Activated naive CD8-positive, alpha-beta T cell (primary cell): ENCODE results near the gene RXRB.

ENCODE experiments used
- H3K27ac Mint-ChIP-seq: one replicate; pipeline ENCODE4 v1.8.0; 2021; ENCODE audit warnings: mixed read lengths
- H3K27me3 Mint-ChIP-seq: one replicate; pipeline ENCODE4 v1.8.0; 2021; ENCODE audit warnings: mixed read lengths
- H3K36me3 Mint-ChIP-seq: one replicate; pipeline ENCODE4 v1.8.0; 2021; ENCODE audit warnings: mixed read lengths
- H3K4me1 Mint-ChIP-seq: one replicate; pipeline ENCODE4 v1.8.0; 2021; ENCODE audit warnings: low read depth, mixed read lengths
- H3K4me3 Mint-ChIP-seq: one replicate; pipeline ENCODE4 v1.8.0; 2021; ENCODE audit warnings: mild to moderate bottlenecking, mixed read lengths
- H3K9me3 Mint-ChIP-seq: one replicate; pipeline ENCODE4 v1.8.0; 2021; ENCODE audit warnings: low read depth, mixed read lengths

The RXRB gene

DNA sequence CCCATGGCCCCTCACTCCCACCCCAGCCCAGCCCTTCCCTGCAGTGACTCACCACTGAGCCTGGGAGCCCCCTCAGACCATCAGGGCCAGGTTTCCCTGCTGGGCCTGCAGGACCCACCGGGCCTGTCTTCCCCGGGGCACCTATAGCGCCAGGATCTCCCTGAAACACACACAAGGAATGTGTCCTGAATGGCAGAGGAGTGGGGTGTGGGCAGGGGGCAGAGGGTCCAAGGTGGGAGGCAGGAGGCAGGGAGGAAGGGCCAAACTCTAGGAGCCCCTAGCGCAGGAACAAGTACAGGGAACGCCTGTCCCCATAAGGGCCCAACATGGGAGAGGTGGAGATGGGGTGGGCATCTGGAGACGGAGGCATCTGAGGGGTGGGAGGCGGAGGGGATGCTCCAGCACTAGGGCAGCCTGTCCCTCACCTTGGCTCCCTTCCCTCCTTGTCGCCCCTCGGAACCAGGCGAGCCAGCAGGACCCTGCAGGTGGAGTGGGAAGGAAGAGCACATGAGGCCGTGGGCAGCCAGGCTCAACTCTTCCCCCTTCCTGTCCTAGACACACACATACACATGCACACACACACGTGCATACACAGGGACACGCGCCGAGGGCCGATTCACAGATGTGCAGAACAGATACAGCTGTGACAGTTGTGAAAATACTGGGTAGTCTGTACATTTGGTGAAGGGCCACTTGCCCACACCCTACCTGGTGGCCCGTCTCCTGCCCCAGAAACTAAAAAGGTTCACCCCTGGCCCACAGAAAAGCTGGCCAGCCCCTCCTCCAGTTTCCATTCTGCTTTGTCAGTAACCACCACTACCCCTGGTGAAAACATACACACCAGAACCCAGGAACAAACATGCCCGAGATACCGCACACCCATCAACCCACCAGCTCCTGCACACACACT lies 32.8 kb downstream of the RXRB start:
- Mint-ChIP-seq H3K4me3 (no peak overlapping the region), H3K4me1 (no peaks in the 10 kb centered on the region), H3K27ac (no peak overlapping the region), H3K9me3 (no peaks in the 10 kb centered on the region), H3K36me3 (no peaks in the 10 kb centered on the region), H3K27me3 (no peaks in the 10 kb centered on the region)

DNA sequence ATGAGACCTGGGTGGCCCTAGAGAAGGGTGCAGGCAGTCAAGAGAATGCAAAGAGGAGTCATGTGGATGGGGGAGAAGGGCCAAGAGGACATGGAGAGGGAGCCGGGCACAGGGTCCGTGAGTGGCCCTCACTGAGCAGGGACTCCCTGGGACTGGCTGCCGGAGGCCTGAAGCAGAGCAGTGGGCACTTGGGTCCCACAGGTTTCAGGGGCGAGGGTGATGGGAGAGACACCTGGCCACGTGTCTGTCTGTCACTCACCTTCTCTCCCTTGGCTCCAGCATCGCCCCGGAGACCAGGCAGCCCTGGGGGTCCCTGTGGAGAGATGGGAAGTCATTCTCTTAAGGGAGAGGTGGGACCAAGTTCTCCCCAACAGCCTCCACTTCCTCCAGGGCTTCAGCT lies 33.7 kb downstream of the RXRB start:
- Mint-ChIP-seq H3K36me3 (no peaks in the 10 kb centered on the region), H3K9me3 (no peaks in the 10 kb centered on the region), H3K27ac (no peak overlapping the region)

DNA sequence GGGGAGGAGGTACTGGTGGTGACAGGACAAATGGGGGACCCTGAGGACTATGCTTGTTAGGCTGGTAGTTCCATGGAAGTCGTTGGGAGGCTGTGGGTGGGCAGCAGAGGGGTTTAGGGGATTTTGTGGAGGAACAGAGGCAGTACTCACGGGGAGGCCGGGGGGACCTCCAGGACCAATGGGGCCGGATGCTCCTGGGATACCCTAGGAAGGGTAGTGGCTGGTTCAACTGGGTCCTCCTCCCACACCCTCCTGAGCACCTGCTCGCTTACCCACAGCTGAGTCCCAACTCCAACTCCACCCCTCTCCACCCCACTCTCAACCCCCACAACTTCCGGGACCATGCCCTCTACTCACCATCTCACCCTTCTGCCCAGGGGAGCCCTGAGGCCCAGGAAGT lies 34.1 kb downstream of the RXRB start:
- H3K36me3 Mint-ChIP-seq, result no peaks in the 10 kb centered on the region
- H3K27ac Mint-ChIP-seq, result no peak overlapping the region
- H3K4me3 Mint-ChIP-seq, result no peak overlapping the region
- H3K27me3 Mint-ChIP-seq, result no peaks in the 10 kb centered on the region
- peaks cover 7% of the 10 kb centered on the region for H3K4me1 Mint-ChIP-seq
- H3K9me3 Mint-ChIP-seq, result no peaks in the 10 kb centered on the region

More for the DNA sequence above, 33.7 kb downstream of the RXRB start:
- Mint-ChIP-seq H3K4me3 (no peak overlapping the region), H3K27me3 (no peaks in the 10 kb centered on the region), H3K4me1 (peaks cover 4% of the 10 kb centered on the region)

DNA sequence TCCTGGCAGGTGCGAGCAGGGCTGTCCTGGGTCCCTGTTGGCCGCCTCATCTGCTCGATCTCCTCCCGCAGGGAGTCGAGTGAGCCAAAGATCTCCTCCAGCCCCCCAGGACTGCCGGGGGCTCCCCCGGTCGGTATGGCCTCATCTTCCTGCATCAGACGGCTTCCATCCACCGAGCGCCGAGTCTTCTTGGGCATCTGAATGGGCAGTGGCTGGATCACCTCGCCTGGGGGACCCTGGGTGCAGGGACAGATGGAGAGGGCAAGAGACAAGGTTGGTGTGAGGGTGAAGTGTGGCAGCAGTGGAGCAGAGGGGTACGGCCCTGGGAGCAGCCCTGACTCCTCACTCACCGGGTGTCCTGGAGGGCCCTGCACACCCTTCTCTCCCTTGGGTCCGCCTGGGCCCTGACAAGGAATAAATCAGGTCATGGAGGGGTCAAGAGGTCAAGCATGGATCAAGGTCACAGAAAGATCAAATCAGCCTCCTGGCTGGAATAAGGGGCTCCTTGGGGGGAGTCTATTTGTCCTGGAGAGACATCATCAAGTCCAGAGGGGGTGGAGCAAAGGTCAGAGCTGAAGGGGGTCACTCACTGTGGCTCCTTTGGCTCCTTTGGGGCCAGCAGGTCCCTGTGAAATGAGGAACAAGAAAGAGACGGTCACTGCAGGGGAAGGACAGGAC lies 34.7 kb downstream of the RXRB start:
- Mint-ChIP-seq H3K4me3 (no peak overlapping the region), H3K9me3 (no peaks in the 10 kb centered on the region), H3K27ac (no peak overlapping the region), H3K4me1 (peaks cover 11% of the 10 kb centered on the region), H3K27me3 (no peaks in the 10 kb centered on the region), H3K36me3 (no peaks in the 10 kb centered on the region)

DNA sequence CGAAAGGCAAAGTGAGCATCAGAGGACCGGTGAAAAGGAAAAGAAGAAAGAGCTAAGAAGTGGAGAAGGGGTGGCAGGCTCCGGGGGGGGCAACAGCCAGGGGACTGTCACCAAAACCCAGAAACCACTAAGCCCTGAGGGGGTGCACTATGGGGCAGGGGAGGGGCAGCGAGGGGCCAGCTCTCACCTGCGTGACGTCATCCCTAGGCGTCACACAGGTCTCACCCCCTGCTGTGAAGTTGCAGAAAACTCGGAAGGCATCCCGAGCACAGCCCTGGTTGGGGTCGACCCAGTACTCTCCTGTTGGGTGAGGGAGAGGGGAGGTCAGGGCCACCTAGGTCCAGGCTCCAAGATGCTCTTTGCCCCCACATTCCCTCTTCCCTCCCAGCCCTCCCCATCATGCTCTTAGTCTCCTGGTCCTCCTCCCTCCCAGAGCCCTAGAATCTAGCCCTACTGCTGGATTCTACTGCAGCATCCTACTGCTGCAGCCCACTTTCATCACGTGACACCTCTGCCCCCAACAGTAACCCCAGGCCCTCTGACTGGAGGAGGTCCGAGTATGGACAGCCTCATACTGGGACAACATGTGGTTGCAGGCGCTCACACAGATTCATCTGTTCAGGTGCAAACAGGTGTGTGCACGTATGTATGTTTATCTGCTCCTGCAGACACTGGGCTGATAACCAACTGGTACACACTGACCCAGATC lies 35.6 kb downstream of the RXRB start:
- H3K4me3 Mint-ChIP-seq, result no peak overlapping the region

DNA sequence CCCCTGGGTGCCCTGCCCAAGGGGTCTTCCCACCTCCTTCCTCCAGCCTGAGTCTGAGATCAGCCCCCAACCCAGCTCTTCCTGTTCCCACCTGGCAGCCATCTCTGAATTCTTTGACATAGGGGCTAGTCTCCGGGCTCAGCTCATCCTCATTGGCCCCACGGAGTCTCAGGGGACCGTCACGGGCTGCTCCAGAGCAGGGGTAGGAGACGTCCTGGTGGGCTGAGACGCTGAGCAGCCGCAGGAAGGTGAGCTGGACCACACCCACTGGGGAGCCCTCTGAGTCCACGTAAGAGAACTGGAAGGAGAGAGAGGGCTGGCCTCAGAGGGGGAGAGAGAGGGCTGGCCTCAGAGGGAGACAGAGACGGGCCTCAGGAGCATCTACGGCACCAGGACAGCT lies 36.3 kb downstream of the RXRB start:
- no peak overlapping the region for H3K4me3 Mint-ChIP-seq
- H3K27ac Mint-ChIP-seq, result no peak overlapping the region
- no peaks in the 10 kb centered on the region for H3K36me3 Mint-ChIP-seq
- H3K9me3 Mint-ChIP-seq, result no peaks in the 10 kb centered on the region
- H3K27me3 Mint-ChIP-seq, result no peaks in the 10 kb centered on the region
- H3K4me1 Mint-ChIP-seq, result peaks cover 11% of the 10 kb centered on the region

More for the DNA sequence above, 35.6 kb downstream of the RXRB start:
- Mint-ChIP-seq H3K27ac (no peak overlapping the region), H3K36me3 (no peaks in the 10 kb centered on the region), H3K9me3 (no peaks in the 10 kb centered on the region), H3K4me1 (peaks cover 11% of the 10 kb centered on the region), H3K27me3 (no peaks in the 10 kb centered on the region)

DNA sequence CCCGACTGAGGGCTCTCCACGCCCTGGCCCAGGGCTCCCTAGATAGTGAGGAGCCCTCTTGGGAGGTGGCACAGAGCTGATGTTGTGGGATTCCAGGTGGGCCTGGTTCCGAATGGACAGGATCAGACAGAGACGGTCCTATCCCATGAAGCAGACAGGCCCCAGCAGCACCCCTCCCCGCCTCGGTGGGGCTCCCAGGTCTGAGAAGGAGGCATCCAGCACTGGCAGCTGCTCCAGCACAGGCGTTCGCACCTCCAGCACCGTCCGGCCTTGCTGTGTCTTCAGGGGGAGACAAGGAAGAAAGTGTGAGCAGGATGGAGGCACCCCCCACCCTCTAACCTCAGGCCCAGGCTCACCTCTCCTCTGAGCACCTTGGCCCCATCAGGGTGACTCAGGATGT lies 36.9 kb downstream of the RXRB start:
- Mint-ChIP-seq H3K36me3 (no peaks in the 10 kb centered on the region), H3K4me1 (peaks cover 11% of the 10 kb centered on the region), H3K9me3 (no peaks in the 10 kb centered on the region), H3K27me3 (no peaks in the 10 kb centered on the region), H3K27ac (no peak overlapping the region), H3K4me3 (no peak overlapping the region)

DNA sequence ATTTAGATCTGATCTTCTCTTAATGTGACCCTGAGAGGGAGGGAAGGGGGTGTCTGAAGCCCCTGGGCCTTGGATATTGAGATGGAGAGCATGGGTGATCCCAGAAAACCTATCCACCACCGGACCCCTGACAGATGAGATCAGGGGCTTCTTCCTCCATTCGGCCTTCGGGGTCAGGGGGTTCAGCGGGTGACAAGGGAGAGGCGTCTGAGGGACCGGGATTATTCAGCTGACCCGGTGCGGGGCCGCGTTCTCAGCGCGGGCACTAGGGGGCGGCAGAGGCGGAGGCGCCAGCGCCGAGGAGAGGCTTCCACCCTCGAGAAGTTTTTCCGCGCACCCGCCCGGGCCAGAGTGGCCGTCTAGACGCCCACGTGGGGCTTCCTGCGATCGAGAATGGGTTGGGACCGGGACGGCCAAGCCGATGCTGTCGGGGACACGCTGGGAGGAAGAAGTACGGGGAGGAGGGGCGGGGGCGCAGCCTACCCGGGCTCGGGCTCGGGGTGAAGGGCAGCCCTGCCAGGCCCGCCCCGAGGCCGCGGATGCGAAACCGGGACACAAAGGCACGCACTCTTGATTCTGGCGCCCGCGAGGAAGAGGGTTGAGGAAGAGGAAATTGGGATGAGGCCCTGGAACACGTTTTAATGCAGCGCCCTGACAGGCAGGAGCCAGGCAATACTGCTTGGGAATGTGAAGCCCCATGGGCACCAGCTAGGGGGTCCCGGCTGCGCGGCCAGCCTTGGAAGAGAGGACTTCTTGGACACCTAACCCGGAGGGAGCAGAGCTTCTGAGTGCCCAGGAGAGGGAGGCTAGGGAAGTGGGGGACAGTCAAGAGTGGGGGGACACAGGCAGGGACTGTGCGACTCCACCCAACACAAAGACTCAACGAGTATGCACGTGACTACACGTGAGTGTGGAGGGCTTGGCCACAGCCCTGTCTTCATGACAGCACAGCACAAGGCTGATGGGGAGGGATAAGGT lies 38.8 kb downstream of the RXRB start:
- H3K36me3 Mint-ChIP-seq, result no peaks in the 10 kb centered on the region
- H3K4me3 Mint-ChIP-seq, result peak overlapping the region; percentile 84
- H3K27ac Mint-ChIP-seq, result no peak overlapping the region
- H3K9me3 Mint-ChIP-seq, result no peaks in the 10 kb centered on the region
- no peaks in the 10 kb centered on the region for H3K27me3 Mint-ChIP-seq
- H3K4me1 Mint-ChIP-seq, result peaks cover 11% of the 10 kb centered on the region

DNA sequence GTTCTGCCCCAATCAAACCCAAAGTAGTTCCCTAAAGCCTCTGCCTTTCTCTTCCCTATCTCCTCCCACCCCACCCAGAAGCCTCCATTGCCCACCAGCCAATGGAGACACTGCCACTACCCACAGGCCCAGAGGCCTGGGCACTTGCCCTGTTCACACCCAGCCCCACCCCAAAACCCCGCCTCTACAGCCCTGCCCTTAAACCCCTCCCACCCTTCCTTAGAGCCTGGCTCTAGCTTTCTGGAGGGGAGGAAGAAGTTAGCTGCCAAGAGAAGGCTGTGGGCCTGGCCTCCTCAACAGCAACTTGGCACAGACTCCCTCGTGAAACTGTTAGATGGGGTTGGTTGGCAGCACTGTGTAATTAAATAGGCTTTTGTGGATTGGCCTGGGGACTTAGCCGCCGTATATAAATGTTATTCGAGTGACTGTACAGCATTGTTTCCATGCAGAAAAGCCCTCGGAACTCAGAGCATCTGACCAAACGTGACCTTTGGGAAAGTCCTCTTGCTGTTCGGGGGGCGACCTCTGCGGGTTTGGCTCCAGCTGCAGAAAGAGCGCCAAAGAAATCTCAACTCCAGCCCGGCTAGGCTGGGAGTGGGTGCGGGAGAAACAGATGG lies 39.6 kb downstream of the RXRB start:
- Mint-ChIP-seq H3K9me3 (no peaks in the 10 kb centered on the region), H3K36me3 (no peaks in the 10 kb centered on the region), H3K4me3 (peak overlapping the region; percentile 84), H3K4me1 (peaks cover 11% of the 10 kb centered on the region), H3K27ac (no peak overlapping the region), H3K27me3 (no peaks in the 10 kb centered on the region)

DNA sequence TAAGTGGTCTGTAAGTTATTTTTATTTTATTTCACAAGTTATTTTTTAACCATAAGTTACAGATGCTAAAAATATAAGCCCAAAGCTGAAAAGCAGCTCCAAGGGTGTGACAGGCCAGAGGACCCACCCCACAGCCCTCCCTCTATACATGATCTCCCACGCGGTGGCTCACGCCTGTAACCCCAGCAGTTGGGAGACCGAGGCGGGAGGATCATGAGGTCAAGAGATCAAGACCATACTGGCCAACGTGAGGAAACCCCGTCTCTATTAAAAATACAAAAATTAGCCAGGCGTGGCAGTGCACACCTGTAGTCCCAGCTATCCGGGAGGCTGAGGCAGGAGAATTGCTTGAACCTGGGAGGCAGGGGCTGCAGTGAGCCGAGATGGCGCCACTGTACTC lies 40.4 kb downstream of the RXRB start:
- H3K4me1 Mint-ChIP-seq, result peaks cover 11% of the 10 kb centered on the region
- H3K36me3 Mint-ChIP-seq, result no peaks in the 10 kb centered on the region
- no peak overlapping the region for H3K4me3 Mint-ChIP-seq
- H3K9me3 Mint-ChIP-seq, result no peaks in the 10 kb centered on the region
- H3K27ac Mint-ChIP-seq, result no peak overlapping the region
- no peaks in the 10 kb centered on the region for H3K27me3 Mint-ChIP-seq

DNA sequence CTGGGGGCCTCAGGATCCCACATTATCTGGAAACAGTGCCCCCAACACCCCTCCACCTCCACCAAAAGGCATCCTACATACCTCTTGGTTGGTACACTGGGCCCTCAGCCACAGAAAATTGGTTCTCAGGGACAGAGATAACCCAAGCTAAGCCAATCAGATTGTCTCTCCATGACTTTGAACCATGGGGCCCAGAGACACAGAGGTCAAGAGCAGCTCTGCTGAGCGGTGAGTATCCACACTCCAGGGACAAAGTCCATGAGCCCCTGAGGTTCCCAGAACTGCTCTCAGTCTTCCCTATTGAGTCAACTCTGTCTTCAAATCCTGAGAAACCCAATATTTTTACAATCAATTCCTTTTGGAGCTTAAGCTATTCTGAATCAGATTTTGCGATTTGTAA lies 43.5 kb downstream of the RXRB start:
- Mint-ChIP-seq H3K4me1 (peaks cover 9% of the 10 kb centered on the region), H3K27ac (no peak overlapping the region)

DNA sequence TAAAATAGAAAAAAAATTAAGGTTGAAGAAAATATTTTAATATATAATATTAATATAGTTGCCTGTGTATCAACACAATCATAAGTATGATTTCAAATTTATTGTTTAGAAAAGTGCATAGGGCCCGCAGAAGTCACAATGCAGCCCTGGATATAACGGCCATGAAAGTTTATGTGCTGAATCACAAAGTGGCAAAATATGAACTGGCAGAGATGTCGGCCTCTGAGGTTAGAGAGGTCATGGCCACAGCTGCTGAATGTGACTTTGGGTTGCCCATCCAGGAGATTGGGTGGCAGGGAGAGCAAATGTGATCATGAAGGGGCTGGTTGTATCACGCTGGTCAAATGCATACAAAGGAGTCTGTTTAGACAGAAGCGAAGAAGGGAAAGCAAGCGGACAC lies 43.9 kb downstream of the RXRB start:
- Mint-ChIP-seq H3K4me3 (no peak overlapping the region), H3K27me3 (peaks cover 4% of the 10 kb centered on the region), H3K36me3 (no peaks in the 10 kb centered on the region), H3K9me3 (peaks cover 3% of the 10 kb centered on the region), H3K27ac (no peak overlapping the region), H3K4me1 (peaks cover 5% of the 10 kb centered on the region)

More for the DNA sequence above, 43.5 kb downstream of the RXRB start:
- H3K4me3 Mint-ChIP-seq, result no peak overlapping the region
- peaks cover under 1% of the 10 kb centered on the region for H3K9me3 Mint-ChIP-seq
- no peaks in the 10 kb centered on the region for H3K36me3 Mint-ChIP-seq
- H3K27me3 Mint-ChIP-seq, result peaks cover 4% of the 10 kb centered on the region

DNA sequence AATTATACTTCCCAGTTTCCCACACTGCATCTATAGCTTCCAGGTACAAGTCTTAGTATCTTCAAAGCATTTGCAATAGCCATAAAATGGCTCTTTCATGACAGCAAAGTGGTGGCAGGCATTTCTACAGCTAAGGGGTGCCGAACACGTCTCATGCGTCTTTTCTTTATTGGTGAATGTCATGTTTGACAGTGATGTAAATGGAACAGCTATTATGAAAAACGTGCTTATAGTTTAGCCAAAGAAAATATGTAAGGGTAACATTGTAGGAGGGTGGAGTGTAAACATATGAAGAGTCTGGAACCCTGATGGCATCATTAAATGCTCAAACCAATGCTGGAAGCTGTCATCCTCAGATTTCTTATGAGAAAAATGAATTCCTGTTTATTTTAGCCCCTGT lies 46.1 kb downstream of the RXRB start:
- peaks cover 6% of the 10 kb centered on the region for H3K27me3 Mint-ChIP-seq
- no peak overlapping the region for H3K4me3 Mint-ChIP-seq
- H3K36me3 Mint-ChIP-seq, result no peaks in the 10 kb centered on the region
- no peak overlapping the region for H3K27ac Mint-ChIP-seq
- H3K9me3 Mint-ChIP-seq, result peaks cover 3% of the 10 kb centered on the region
- no peaks in the 10 kb centered on the region for H3K4me1 Mint-ChIP-seq

DNA sequence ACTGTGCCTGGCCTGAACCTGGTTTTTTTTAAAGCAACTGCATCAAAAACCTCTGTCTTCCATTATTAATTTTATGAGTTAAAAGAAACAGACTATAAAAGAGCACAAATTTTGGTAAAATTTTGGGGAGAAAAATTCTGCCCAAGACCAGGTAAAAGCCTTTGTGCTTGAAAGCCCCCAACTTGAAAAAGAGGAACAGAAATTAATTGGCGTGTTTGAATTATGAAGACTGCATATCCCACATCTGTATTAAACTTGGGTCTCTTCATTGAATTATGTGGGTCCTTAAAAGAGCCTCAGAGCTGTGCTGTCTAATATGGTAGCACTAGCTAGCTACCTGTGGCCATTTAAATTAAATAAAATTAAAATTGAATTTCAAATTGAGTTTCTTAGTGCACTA lies 49.4 kb downstream of the RXRB start:
- H3K36me3 Mint-ChIP-seq, result no peaks in the 10 kb centered on the region
- H3K27ac Mint-ChIP-seq, result no peak overlapping the region
- peaks cover 8% of the 10 kb centered on the region for H3K27me3 Mint-ChIP-seq
- no peak overlapping the region for H3K4me3 Mint-ChIP-seq
- H3K9me3 Mint-ChIP-seq, result peaks cover 3% of the 10 kb centered on the region
- no peaks in the 10 kb centered on the region for H3K4me1 Mint-ChIP-seq
